ENCODE results near the gene ARFIP2. TPM values are rescaled to one million over a fixed set of nuclear protein-coding genes. Genes with fewer than 3 reads are reported as not detected.

ARFIP2 gene
- total RNA-seq, 1 experiment from 2014 or later: 100 TPM

DNA sequence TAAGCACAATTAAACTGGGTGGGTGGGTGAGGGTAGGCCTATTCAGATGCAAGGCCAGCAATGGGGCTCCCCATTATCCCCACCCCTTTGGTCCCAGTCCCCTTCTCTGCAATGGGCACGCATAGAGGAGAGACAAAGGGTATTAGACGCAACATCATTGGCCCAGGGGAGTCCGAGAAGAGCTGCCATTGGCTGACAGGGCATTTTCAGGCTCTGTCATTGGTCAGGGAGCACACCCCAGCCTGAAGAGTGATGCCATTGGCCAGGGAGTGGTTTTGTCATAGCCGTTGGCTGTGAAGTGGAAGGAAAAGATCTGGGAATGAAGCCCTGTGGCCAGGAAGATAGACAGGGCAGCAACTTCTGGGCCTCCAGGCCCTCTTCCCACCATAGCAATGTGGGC, 4.6 kb downstream of the ARFIP2 start:
- Histone ChIP-seq H3K9me3 (no peaks in the 10 kb centered on the region), H3K4me3 (ENCODE audit: low read depth, low read length) (no peak overlapping the region), H3K36me3 (ENCODE audit: control insufficient read depth, insufficient read depth, low read length) (0 out of 2 replicates have a peak, but pooled peaks cover 8% of the 10 kb centered on the region), H3K27me3 (replicated peaks; ENCODE audit: control insufficient read depth, insufficient read depth, low read length) (no peaks in the 10 kb centered on the region), H3K4me1 (peaks cover 37% of the 10 kb centered on the region)
- CTCF ChIA-PET: interaction anchor here (0.5 to 3.3 kb wide), 5 partner anchors 22 to 115 kb away, joined by 3 to 7 read pairs (median 4); no protein-coding TSS in a partner anchor
- intact Hi-C loops (cut with micrococcal nuclease; ENCODE audit: unreplicated experiment): no loop called here
- Mint-ChIP-seq H3K27ac (ENCODE audit: unreplicated experiment) (no peak overlapping the region), H3K4me1 (ENCODE audit: low read depth, unreplicated experiment) (peaks cover 35% of the 10 kb centered on the region), H3K9me3 (ENCODE audit: unreplicated experiment) (no peaks in the 10 kb centered on the region), H3K36me3 (ENCODE audit: insufficient read depth, unreplicated experiment) (peaks cover 78% of the 10 kb centered on the region), H3K4me3 (ENCODE audit: unreplicated experiment) (no peak overlapping the region), H3K27me3 (ENCODE audit: insufficient read depth, unreplicated experiment) (no peaks in the 10 kb centered on the region)
- POLR2A ChIA-PET: interaction anchor here (0.8 to 1.5 kb wide), 2 partner anchors 8 to 87 kb away, joined by 10 to 13 read pairs; partner anchors contain the start of gene SMPD1
- TF ChIP-seq, protein P1, sequence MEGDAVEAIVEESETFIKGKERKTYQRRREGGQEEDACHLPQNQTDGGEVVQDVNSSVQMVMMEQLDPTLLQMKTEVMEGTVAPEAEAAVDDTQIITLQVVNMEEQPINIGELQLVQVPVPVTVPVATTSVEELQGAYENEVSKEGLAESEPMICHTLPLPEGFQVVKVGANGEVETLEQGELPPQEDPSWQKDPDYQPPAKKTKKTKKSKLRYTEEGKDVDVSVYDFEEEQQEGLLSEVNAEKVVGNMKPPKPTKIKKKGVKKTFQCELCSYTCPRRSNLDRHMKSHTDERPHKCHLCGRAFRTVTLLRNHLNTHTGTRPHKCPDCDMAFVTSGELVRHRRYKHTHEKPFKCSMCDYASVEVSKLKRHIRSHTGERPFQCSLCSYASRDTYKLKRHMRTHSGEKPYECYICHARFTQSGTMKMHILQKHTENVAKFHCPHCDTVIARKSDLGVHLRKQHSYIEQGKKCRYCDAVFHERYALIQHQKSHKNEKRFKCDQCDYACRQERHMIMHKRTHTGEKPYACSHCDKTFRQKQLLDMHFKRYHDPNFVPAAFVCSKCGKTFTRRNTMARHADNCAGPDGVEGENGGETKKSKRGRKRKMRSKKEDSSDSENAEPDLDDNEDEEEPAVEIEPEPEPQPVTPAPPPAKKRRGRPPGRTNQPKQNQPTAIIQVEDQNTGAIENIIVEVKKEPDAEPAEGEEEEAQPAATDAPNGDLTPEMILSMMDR (IDR thresholded peaks at IDR 0.05; ENCODE audit: insufficient read depth in 1 of 2, low read depth in 1 of 2, low read length in 1 of 2, severe bottlenecking in 1 of 2, unreplicated experiment in 1 of 2): no peak
- no peak for DNase-seq
- BruUV-seq (replicated peaks): no TSS peak

GRCh38 chr11:6475936-6476335, 5.2 kb downstream of the ARFIP2 start:
- POLR2A ChIA-PET: interaction anchor here (0.7 to 1.6 kb wide), 6 partner anchors 9 to 136 kb away, joined by 4 to 13 read pairs (median 6); partner anchors contain the start of genes SMPD1 and TAF10
- CTCF ChIA-PET: interaction anchor here (0.6 to 3.5 kb wide), 6 partner anchors 22 to 115 kb away, joined by 3 to 19 read pairs (median 4); no protein-coding TSS in a partner anchor
- no peak overlapping the region for H3K4me3 Mint-ChIP-seq (ENCODE audit: unreplicated experiment)

GRCh38 chr11:6474806-6475500, 6.2 kb downstream of the ARFIP2 start:
- Mint-ChIP-seq H3K4me1 (ENCODE audit: low read depth, unreplicated experiment) (peaks cover 35% of the 10 kb centered on the region), H3K27ac (ENCODE audit: unreplicated experiment) (peak overlapping the region; percentile 96), H3K9me3 (ENCODE audit: unreplicated experiment) (no peaks in the 10 kb centered on the region), H3K36me3 (ENCODE audit: insufficient read depth, unreplicated experiment) (peaks cover 62% of the 10 kb centered on the region), H3K27me3 (ENCODE audit: insufficient read depth, unreplicated experiment) (no peaks in the 10 kb centered on the region), H3K4me3 (ENCODE audit: unreplicated experiment) (peak overlapping the region; percentile 84)
- no TSS peak for BruUV-seq (replicated peaks)
- TF ChIP-seq, protein P1 (IDR thresholded peaks at IDR 0.05; ENCODE audit: insufficient read depth in 1 of 2, low read depth in 1 of 2, low read length in 1 of 2, severe bottlenecking in 1 of 2, unreplicated experiment in 1 of 2): no peak
- H3K4me3 ChIP-seq (ENCODE audit: low read depth, low read length): no peak overlapping the region
- H3K4me1 ChIP-seq: peaks cover 31% of the 10 kb centered on the region
- ChIA-PET POLR2A (interaction anchor here (0.6 to 1.6 kb wide), 3 partner anchors 16 to 137 kb away, joined by 3 to 6 read pairs (median 4); partner anchors contain the start of gene TAF10), CTCF (interaction anchor here (0.7 to 3.5 kb wide), 5 partner anchors 14 to 144 kb away, joined by 3 to 19 read pairs (median 4); partner anchors contain the start of gene TPP1)
- H3K36me3 ChIP-seq (ENCODE audit: control insufficient read depth, insufficient read depth, low read length): 0 out of 2 replicates have a peak, but pooled peaks cover 8% of the 10 kb centered on the region
- no peak for DNase-seq
- H3K27me3 ChIP-seq (replicated peaks; ENCODE audit: control insufficient read depth, insufficient read depth, low read length): no peaks in the 10 kb centered on the region
- H3K9me3 ChIP-seq: no peaks in the 10 kb centered on the region
- intact Hi-C loops (cut with micrococcal nuclease; ENCODE audit: unreplicated experiment): loop anchor here (1.0 to 2.0 kb wide), 4 partner anchors 17 to 130 kb away; partner anchors contain the start of gene SMPD1

More at GRCh38 chr11:6475936-6476335, 5.2 kb downstream of the ARFIP2 start:
- Mint-ChIP-seq H3K27me3 (ENCODE audit: insufficient read depth, unreplicated experiment) (no peaks in the 10 kb centered on the region), H3K36me3 (ENCODE audit: insufficient read depth, unreplicated experiment) (peaks cover 72% of the 10 kb centered on the region), H3K4me1 (ENCODE audit: low read depth, unreplicated experiment) (peaks cover 35% of the 10 kb centered on the region), H3K9me3 (ENCODE audit: unreplicated experiment) (no peaks in the 10 kb centered on the region), H3K27ac (ENCODE audit: unreplicated experiment) (peak overlapping the region; percentile 62)
- TF ChIP-seq, protein P1 (IDR thresholded peaks at IDR 0.05; ENCODE audit: insufficient read depth in 1 of 2, low read depth in 1 of 2, low read length in 1 of 2, severe bottlenecking in 1 of 2, unreplicated experiment in 1 of 2): no peak
- DNase-seq: no peak
- H3K4me3 ChIP-seq (ENCODE audit: low read depth, low read length): no peak overlapping the region
- BruUV-seq (replicated peaks): no TSS peak
- no peaks in the 10 kb centered on the region for H3K9me3 ChIP-seq
- H3K27me3 ChIP-seq (replicated peaks; ENCODE audit: control insufficient read depth, insufficient read depth, low read length): no peaks in the 10 kb centered on the region
- 0 out of 2 replicates have a peak, but pooled peaks cover 8% of the 10 kb centered on the region for H3K36me3 ChIP-seq (ENCODE audit: control insufficient read depth, insufficient read depth, low read length)
- H3K4me1 ChIP-seq: peaks cover 37% of the 10 kb centered on the region
- intact Hi-C loops (cut with micrococcal nuclease; ENCODE audit: unreplicated experiment): loop anchor here (2.0 kb wide), 2 partner anchors 85 to 129 kb away; partner anchors contain the start of gene SMPD1

Measured in Caco-2 (cell line).